Measurements from ENCODE around the gene DUS2. TPM values are rescaled to one million over a fixed set of nuclear protein-coding genes. Genes with fewer than 3 reads are reported as not detected.
A peak's percentile ranks its signal among the peaks of the same experiment; 100 is the strongest.
"Not testable (repeated sequence)": the region's sequence is repeated elsewhere in the genome, so short reads cannot be mapped to it uniquely, and the experiment has no call there.

DUS2 gene
- total RNA-seq, 1 experiment from 2014 or later: 15.9 TPM

DNA sequence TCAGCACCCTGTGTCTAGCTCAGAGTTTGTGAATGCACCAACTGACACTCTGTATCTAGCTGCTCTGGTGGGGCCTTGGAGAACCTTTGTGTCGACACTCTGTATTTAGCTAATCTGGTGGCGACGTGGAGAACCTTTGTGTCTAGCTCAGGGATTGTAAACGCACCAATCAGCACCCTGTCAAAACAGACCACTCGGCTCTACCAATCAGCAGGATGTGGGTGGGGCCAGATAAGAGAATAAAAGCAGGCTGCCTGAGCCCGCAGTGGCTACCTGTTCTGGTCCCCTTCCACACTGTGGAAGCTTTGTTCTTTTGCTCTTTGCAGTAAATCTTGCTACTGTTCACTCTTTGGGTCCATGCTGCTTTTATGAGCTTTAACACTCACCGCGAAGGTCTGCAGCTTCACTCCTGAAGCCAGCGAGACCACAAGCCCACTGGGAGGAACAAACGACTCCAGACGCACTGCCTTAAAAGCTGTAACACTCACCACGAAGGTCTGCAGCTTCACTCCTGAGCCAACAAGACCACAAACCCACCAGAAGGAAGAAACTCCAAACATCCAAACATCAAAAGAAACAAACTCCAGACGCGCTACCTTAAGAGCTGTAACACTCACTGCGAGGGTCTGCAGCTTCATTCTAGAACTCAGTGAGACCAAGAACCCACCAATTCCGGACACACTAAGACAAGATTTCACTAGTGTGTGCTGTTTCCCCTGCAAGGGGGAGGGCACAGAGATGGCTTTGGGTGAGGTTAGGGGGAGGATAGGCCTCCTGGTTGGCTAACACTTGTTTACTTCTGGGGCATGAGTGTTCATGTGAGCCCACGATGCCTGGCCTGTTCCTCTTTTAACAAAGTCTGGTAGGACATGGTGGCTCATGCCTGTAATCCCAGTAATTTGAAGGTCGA, 24.1 kb upstream of the DUS2 start, which contains the start of gene DPEP2:
Gene DPEP2 (minus strand): TSS at position 706 of the 910 bp plus-strand sequence. CDS start 6,272 bp downstream, outside the sequence.
- not testable (repeated sequence) for DNase-seq (ENCODE audit: low read depth)

DNA sequence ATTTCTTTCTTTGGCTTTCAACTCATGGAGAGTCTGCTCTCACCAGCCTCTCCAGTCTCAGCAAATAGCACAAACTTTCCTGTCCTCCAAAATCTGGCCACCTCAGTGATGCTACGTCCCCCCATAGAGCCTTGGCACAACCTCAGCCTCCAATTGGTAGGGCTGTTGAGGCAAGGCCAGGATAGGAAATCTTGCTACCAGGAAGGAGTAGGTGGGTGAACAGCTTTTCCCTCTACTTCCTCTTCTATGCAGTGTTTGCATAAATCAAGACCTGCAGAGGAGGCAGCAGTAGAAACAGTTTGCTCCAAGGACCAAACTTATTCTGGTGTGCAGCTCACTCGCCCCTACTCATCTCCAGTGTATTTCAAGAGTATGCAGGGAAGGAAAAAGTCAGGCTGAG, 23.1 kb upstream of the DUS2 start:
- DNase-seq (ENCODE audit: low read depth): no peak

- DNase-seq (ENCODE audit: low read depth): no peak
Observed at GRCh38 chr16:68000450-68000849, 22.6 kb upstream of the DUS2 start.

DNA sequence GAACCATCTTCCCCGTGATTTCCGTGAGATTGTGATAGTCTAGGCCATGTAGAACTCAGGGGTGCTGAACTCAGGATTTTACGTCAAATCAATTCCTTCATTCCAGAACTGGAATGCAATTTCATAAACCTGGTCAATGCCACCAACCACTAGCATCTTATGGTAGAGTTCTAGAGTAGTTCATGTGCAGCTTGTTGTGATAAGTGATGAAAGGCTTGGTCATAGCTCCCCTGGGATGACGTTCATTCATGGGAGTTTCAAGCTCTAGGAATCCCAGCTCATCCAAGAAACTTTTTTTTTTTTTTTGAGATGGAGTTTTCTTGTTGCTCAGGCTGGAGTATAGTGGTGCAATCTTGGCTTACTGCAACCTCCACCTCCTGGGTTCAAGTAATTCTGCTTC, 20.1 kb upstream of the DUS2 start:
- no peak for DNase-seq (ENCODE audit: low read depth)

DNA sequence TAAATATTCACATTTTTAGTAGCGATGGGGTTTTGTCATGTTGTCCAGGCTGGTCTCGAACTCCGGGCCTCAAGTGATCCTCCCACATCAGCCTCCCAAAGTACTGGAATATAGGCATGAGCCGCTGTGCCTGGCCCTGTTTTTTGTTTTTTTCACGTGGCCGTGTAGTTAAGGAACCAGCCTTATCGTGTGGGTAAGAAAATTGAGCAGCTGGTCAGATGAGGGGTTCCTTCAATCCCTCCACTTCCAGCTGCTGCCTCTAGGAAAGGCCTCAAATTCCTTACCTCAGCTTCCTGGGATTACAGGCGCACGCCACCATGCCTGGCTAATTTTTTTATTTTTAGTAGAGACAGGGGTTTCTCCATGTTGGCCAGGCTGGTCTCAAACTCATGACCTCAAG, 17.9 kb upstream of the DUS2 start:
- DNase-seq (ENCODE audit: low read depth): no peak

- no peak for DNase-seq (ENCODE audit: low read depth)
Observed at GRCh38 chr16:68005786-68006286, 17.2 kb upstream of the DUS2 start.

GRCh38 chr16:68009157-68009735, 13.8 kb upstream of the DUS2 start:
- no peak for DNase-seq (ENCODE audit: low read depth)

GRCh38 chr16:68009872-68010271, 13.2 kb upstream of the DUS2 start:
- not testable (repeated sequence) for DNase-seq (ENCODE audit: low read depth)

DNA sequence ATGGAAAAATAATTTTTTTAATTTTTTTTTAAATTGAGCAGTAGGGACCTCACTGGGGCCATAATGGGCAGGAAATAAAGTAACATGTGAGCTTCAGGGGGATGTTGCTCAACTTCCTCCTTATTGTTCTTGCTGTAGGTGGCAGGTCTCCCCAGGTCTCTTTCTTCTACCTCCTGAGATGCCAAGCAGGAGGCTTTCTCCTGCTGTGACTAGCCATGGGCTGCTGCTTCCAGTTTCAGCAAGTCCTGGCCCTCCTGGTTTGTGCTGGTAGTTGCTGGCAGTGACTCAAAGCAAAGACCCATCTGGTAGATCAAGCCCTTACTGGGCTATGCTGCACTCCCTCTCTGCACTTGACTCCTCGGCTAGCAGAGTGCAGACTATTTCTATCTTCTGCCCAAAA, 9.6 kb upstream of the DUS2 start:
- no peak for DNase-seq (ENCODE audit: low read depth)

DNA sequence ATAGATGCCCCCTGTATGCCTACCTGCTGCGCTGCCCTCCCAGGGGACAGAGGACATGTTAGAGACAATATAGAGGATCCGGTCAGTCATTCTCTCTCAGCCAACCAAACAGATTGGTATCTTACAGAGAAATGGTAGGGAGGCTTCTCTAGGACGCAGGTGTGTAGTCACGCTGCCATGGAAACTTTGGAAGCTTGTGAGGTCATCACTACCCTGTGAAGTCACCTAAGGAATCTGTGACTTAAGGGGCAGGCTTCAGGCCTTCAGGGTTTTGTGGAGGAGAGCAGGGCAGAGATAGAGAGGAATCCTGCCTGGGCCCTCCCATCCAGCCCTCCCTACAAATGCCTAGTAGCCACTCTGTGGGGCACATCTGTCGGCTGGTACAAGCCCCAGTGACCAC, 7.4 kb upstream of the DUS2 start, which contains the start of gene DPEP2NB:
Gene DPEP2NB (minus strand): TSS at position 231 of the 400 bp plus-strand sequence. CDS start 141 bp downstream, at position 90.
- no peak for DNase-seq (ENCODE audit: low read depth)

GRCh38 chr16:68019167-68019680, 3.9 kb upstream of the DUS2 start:
- DNase-seq (ENCODE audit: low read depth): no peak

DNA sequence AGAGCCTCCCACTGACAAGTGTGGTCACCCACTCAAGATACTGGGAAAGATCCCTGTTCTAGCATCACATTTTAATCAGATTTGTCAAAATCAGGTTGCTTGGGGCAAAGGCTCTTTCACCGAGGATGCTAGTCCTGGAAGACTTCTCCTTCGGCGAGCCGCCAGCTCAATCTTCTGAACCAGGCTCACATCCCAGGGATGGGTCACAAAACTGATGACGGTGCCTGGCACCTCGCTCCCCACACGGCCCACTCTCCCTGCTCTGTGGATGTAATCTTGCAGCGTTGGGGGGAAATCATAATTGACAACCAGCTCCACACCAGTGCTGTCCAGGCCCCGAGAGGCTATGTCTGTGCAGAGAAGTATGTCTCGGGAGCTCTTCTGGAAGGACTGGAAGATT, 1.6 kb upstream of the DUS2 start:
- DNase-seq (ENCODE audit: low read depth): no peak

- DNase-seq (ENCODE audit: low read depth): no peak
Observed at GRCh38 chr16:68022278-68022727, 781 bp upstream of the DUS2 start.

DNA sequence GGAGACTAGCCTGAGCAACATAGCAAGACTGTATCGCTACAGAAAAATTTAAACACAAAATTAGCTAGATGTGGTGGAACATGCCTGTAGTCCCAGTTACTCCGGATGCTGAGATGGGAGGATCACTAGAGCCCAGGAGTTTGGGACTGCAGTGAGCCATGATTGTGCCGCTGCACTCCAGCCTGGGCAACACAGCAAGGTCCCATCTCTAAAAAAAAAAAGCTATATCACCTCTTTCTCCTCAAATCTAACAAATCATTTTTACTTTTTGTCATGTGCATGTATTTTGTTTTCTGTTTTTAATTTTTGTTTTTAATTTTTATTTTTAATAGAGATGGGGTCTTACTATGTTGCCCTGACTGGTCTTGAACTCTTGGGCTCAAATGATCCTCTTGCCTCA, 5.9 kb downstream of the DUS2 start:
- no peak for DNase-seq (ENCODE audit: low read depth)

DNA sequence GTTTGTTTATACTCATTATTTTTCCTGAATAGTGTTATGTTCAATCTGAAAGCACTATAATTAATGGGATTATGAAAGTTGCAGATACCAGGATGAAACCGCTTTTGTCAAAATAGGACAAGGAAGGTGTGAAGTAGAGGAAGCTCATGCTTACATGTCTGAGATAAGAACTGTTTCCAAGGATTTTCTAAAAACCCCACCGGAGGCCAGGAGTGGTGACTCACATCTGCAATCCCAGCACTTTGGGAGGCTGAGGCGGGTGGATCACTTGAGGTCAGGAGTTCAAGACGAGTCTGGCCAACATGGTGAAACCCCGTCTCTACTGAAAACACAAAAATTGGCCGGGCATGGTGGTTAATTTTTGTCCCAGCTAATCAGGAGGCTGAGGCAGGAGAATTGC, 7.0 kb downstream of the DUS2 start:
- DNase-seq (ENCODE audit: low read depth): peak; percentile 59

DNA sequence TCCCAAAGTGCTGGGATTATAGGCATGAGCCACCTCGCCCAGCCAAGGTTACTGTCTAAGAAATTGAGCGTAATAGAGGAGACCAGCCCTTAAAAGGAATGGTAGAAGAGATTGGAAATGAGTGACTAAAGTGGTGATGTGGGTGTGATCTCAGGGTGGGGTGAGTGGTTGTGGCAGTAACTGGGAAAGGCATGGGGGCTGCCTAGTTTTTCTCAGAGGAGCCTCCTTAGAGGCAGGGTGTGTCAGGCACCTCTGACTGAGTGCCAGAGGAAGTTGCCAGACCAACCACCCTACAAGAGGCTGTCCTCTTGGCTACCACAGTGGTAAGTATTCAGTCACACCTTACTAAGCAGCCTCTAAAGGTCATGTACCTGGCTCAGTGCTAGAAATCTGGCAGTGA, 8.9 kb downstream of the DUS2 start:
- DNase-seq (ENCODE audit: low read depth): peak; percentile 65

- no peak for DNase-seq (ENCODE audit: low read depth)
Observed at GRCh38 chr16:68033101-68033500, 10.0 kb downstream of the DUS2 start.

- no peak for DNase-seq (ENCODE audit: low read depth)
Observed at GRCh38 chr16:68035227-68035626, 12.1 kb downstream of the DUS2 start.

GRCh38 chr16:68037841-68038597, 14.9 kb downstream of the DUS2 start:
- no peak for DNase-seq (ENCODE audit: low read depth)

DNA sequence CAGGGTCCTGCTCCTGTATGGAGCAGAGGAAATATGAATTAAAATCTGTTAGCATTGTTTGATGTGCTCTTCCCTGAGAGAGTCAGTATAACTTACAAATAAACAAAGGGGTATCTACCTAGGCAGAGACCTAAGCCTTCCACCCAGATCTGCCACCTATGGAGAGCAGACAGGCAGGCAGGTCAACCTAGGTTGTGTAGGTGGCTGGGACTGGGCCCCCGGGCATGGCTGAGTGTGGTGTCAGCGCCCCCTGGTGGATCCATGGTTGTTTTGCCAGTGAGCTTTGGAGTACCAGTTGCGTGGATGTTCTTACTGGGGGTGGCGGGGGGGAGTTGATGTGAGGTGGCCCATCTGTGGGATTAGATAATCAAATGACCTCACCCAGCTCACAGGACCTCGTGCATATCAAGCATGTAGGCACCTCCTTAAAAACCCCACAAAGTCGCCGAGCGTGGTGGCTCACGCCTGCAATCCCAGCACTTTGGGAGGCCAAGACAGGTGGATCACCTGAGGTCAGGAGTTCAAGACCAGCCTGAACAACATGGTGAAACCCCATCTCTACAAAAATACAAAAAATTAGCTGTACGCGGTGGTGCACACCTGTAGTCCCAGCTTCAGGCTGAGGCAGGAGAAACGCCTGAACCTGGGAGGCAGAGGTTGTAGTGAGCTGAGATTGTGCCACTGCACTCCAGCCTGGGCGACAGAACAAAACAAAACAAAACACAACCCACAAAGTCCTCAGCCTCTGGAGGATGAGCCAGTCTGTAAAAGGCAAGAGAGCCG, 17.6 kb downstream of the DUS2 start:
- DNase-seq (ENCODE audit: low read depth): peak; percentile 73

DNA sequence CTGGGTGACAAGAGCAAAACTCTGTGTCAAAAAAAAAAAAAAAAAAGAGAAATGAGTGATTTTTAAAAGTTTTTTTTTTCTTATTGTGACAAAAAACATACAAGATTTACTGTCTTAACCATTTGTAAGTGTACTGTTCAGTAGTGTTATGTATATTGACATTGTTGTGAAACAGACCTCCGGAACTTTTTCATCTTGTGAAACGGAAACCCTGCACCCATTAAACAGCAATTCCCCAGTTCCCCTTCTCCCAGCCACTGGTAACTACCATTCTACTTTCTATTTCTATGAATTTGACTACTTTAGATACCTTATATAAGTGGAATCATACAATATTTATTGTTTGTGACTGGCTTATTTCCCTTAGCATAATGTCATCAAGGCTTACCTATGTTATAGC, 18.7 kb downstream of the DUS2 start:
- DNase-seq (ENCODE audit: low read depth): no peak

Measured in Daoy (cell line).